HEK293 (cell line): ENCODE data around the gene C2CD4C.

Source experiments
- REST ChIP-seq: fragments of 450-650 bp; formaldehyde crosslinking; IDR thresholded peaks from 2 replicates; pipeline ENCODE4 v1.5.1; 2016; ENCODE audit warnings: missing biosample characterization, missing genetic modification characterization
- ZFP3 ChIP-seq: fragments of 450-650 bp; formaldehyde crosslinking; IDR thresholded peaks from 2 replicates; pipeline ENCODE4 v1.5.1; 2016; ENCODE audit warnings: low read depth, missing biosample characterization, missing genetic modification characterization
- ZNF138 ChIP-seq: fragments of 450-650 bp; formaldehyde crosslinking; IDR thresholded peaks from 2 replicates; pipeline ENCODE4 v1.5.1; 2016; ENCODE audit warnings: missing biosample characterization, missing genetic modification characterization, borderline replicate concordance
- ZNF354C ChIP-seq: fragments of 450-650 bp; formaldehyde crosslinking; IDR thresholded peaks from 2 replicates; pipeline ENCODE4 v1.5.1; 2016; ENCODE audit warnings: missing biosample characterization, missing genetic modification characterization, low read depth, borderline replicate concordance
- TF ChIP-seq, protein P1 (sequence below): fragments of 450-650 bp; formaldehyde crosslinking; IDR thresholded peaks from 2 replicates; pipeline ENCODE4 v1.5.1; 2016; ENCODE audit warnings: missing biosample characterization, missing genetic modification characterization

DNA sequence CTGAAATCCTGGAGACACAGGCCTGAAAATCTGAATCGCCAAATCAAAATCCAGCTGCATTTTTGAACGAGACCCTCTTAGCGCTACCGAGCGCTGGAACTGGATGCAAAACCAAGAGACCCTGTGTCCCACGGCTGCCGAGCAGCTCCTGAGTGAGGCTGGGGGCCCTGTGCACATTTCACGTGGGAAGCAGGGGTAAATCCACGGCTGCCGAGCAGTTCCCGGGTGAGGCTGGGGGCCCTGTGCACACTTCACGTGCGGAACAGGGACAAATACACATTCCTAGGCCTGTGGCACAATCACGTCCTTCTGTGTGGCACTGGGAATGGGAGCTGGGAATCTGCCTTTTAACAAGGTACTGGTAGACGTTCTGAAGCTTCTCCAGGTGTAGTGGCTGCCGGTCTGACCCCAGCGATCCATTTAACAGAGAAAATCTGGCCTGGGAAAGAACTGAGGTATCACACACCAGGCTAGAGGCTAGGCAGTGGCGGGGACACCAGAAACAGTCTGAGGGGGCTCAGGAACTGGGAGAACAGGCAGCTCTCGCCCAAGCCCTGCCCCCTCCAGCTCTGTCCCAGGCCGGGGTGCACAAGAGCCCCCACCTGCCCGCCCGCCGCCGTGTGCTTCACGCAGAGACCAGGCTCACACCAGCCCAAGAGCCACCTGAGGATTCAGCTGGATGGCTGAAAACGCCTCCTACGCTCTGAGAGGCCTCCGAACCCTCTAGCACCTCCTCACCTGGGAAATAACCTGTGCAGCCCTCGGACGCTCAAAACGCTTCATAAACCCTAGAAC, 11.0 kb upstream of the C2CD4C start:
- TF ChIP-seq ZFP3 (tag by site-specific recombination) (no peak), ZNF138 (tag by site-specific recombination) (no peak), REST (tag by site-specific recombination) (no peak), ZNF354C (tag by site-specific recombination) (no peak)
- TF ChIP-seq, protein P1, sequence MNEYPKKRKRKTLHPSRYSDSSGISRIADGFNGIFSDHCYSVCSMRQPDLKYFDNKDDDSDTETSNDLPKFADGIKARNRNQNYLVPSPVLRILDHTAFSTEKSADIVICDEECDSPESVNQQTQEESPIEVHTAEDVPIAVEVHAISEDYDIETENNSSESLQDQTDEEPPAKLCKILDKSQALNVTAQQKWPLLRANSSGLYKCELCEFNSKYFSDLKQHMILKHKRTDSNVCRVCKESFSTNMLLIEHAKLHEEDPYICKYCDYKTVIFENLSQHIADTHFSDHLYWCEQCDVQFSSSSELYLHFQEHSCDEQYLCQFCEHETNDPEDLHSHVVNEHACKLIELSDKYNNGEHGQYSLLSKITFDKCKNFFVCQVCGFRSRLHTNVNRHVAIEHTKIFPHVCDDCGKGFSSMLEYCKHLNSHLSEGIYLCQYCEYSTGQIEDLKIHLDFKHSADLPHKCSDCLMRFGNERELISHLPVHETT: no peak
